Measurements from ENCODE around the gene PGAP1.

The PGAP1 gene

DNA sequence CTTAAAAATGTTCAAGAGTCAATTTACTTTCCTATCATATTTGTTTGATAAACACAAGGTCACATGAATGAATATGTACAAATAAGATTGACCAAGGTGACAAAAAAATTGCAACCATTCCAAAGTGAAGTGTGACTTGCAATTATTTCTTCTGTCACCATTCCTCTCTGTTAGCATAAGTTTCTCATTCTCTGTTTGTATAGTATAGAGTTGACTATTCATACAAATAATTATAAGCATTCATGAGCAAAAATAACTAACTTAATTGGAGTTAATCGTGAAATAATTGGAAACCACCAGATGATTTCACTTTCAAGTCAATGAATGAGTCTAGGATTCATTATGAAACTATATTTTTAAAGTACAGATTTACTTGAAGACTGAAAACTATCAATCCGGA lies 42.1 kb downstream of the PGAP1 start:
- no peak for DNase-seq

DNA sequence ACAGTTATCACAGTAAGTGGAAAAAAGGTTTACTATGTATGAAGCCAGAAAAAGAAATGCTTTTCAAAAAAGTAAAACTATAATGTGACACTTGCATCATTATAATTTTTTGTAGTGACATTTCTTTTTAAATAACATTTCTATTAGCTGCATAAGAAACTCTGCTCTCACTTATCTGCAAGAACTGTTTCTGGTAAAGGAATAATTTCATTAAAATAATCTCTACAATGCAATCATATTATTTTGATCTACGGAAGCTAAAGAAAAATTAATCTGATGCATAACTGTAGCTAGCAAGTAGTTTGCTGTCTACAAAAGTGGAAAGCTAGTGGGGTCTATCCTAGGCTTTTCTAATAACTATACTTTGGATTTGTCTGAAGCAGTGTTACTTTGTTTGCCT lies 50.1 kb downstream of the PGAP1 start:
- no peak for DNase-seq

DNA sequence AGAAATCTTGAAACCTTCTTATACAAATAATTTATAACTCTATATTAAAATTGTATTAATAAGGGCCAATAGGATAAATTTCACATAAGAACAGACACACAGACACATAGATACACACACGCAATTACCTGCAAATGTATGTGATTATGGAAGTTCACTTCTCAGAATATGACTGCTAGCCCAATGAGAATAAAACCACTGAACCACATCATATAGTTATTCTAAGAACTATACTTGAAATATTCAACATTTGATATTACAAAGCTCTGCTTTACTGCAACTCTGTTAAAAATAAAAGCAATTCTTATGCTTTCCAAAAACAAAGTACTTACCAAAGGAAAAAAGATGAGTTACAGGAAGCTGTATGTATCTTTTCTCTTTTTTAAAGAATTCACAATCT lies 51.1 kb downstream of the PGAP1 start:
- no peak for DNase-seq

DNA sequence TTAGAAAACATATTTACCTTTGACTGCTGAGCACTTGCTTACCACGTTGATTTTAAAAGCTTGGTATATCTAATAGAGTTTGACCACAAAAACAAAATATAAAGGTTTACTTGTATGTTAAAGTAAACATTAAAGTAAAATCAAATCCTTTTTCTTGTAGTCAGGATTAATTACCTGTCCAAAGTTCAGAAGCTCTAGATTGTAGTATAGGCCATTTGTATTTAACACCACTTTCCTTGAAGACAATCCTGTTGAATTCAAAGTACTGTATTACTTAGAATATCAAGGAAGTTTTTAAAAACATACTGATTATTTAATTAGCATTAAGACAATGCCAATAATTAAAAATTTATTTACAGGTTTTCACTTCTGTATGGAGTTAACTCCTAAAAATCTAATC lies 53.0 kb downstream of the PGAP1 start:
- DNase-seq = no peak

DNA sequence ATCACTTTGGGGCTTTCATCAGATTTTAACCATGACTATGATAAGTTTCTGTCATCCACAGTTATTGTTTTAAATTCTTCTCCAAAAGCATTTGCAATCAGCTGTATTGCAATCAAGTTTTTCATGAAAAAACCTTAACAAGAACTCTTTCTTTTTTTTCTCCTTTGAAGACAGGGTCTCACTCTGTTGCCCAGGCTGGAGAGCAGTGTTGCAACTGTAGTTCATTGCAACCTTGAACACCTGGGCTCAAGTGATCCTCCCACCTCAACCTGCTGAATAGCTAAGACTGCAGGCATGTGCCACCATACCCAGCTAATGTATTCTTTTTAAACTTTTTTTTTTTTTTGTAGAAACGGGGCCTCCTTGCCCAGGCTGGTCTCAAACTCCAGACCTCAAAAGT lies 71.9 kb downstream of the PGAP1 start:
- no peak for DNase-seq

DNA sequence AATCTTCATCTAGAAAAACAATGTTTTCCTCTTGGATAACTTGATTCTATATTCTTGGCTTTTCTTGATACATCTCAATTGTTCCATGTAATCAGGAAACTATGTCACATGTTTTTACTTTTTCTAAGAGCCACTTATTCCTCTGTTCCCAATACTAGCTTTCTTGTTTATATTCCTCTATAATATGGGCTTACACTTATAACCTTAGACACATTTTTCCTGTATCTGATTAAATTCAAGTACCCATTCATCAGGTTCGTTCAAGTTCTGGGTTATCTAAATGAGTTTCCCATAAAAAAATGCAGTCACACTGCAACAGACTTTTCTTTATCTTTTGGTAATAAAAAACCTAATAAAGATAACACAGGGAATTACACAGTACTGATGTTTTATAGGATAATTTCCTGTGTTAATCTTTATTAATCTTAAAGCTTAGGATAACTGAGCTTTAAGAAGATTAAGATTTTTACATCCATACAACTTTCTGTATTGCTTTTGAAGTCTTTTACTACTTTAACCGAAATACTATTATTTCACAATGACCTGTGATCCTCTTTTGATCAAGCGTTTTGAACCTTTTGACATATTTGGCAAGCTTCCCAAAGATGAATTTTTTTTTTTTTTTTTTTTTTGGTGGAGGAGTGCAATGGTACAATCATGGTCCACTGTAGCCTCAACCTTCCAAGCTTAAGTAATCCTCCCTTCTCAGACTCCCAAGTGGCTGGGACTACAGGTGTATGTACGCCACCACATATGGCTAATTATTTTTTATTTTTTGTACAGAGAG lies 73.0 kb downstream of the PGAP1 start:
- no peak for DNase-seq

DNA sequence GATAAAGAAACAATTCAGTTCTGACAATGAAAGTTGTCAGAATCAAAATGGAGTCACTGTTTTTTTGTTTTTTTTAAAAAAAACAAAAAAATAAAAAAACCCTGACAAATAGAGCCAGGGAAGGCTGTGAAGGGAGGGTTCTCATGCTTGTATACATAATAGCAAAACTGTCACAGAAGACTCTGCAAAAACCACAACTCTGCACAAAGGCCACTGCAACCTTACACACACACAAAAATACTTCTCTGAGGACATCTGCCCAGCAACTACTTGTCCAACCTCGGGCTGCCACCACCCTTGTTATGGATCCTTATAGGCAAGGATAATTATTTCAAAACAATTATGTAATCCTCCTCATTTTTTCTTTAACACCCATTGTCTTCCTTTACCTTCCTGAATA lies 75.4 kb downstream of the PGAP1 start:
- DNase-seq = no peak

DNA sequence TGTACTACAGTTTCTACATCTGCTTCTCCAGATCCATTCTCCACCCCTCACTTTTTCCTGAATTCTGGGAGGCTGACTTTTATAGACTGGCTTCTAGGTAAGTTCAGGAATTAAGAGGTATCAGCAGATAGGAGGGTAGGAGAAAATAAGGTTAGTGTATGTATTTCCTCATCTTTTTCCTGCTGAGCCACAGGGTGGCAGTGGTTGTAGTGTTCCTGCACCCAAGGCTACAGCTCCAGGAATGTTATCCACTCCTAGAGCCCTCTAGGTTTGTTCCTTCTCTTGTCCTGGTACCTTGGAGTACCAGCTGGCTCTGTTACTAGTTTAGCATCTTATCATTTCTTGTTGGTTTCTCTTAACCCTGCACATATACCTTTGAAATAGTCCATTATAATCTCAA lies 76.6 kb downstream of the PGAP1 start:
- no peak for DNase-seq

DNA sequence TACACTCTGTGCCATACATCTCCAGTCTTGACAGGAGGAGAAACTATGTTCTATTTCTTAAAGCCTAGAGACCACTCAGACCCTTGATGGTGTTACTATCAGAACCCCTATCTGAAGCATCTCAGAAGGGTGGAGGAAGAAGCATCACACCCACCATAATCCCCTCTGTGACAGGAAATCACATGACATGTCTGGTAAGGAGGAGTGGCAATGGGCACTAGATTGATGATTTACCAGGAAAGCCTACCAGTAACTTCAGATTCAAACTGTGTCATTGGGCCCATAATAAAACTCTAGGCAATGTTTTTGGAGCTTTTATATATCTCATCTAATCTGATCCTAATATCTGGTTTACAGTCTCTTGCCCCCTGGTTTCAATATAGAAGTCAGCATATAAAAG lies 80.2 kb downstream of the PGAP1 start:
- no peak for DNase-seq

DNA sequence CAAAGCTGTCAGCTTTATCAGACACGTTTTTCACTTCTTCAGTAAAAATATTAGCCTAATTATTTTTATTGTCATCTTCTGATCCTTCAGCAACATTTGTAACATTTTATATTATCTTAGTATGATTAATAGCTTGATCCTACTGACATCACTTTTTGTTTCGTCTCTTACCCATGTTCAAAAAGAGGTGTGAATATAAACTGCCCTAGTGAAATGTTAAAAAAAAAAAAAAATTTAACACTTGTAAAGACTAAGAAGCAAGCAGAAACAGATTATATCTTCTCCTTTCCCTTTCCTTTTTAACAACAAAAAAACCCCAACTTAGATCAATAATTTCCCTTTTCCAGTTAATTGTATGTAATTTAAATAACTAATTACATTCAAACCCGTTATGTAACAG lies 81.1 kb downstream of the PGAP1 start:
- no peak for DNase-seq

DNA sequence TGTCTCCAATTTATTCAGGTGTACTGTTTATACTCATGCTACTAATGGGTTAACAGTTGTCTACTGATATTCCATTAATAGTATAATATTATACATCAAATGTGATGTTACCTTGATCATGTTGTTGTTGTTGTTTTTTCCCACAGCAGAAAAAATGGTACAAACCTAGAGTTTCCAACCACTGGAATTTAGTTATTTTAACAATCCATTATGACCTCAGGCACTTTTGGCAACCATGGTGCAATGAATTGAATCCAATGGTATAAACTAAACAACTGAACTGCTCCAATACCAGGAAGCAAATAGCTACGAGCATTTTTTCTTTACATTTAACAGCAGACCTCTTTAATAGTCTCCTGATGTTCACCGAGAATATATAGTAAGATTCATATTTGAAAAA lies 86.3 kb downstream of the PGAP1 start:
- no peak for DNase-seq

DNA sequence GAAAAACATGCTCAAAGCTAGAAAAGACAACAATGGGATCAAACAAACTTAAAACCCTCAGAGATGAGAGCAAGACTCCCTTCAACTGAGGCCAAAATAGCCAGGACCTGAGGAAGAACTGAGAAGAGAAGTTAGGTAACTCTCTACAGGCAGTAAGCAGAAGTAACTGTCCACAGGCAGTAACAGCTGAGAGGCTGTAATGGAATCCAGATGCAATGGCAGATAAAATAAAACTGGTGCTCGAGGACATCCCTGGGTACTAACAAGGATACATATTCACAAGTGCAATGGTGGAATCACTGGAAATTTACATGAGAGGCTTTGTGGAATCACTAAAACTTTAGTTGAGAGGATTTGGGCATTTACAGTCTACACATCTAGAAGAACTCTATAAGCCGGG lies 86.9 kb downstream of the PGAP1 start:
- no peak for DNase-seq

DNA sequence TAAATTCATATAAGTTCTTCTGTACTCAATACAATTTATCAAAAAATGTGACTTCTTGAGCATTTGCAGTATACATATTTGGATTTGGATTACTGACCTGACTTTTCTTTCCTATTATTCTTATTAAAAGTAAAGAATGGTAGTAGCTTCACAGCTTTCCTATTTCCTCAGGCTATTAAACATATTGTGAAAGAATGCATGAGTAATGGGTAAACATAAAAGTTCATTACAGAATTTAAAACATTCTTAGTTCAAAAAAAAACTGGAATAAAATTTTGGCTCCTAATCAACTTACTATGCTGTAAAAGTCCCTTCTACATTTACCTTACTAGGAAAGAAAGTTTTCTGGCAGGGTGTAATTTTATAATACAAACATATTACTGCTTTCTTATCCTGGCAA lies 90.1 kb downstream of the PGAP1 start:
- no peak for DNase-seq

DNA sequence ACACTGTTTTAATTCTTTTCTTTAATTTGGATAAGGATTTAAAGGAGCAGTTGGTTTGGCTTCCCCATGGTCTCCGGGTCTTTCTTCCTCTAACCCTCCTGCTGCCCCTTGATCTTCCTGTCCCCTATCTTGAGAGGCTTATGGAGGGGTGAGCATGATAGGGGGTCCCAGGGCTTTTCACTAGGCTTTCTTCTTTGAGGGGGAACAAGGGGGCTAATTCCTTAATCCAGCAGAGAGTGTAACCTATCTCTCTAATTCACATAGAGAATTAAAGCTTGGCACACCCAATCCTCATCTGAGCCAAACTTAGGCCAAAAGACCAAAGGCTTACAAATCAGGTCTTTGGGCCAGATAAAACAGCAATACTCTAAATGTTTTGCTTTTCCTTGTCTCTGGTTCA lies 95.8 kb downstream of the PGAP1 start:
- no peak for DNase-seq

DNA sequence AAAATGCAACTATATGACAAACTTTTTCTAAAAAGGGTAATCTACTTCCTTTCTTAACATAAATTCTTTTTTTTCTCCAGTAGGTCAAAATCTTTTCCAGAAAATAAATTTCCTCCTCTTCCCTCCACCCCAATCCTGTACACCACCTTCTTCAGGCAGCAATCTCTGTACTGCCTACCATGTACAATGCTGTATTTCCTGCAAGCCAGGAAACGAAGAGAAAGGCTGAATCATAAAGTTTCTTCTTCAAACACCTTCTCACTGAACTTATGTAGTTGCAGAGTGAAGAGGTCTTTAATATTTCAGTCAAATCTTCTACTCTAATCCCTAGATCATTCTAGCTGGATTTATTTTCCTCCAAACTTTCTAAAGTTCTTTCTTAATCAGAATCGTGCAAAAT lies 99.2 kb downstream of the PGAP1 start:
- DNase-seq = no peak

DNA sequence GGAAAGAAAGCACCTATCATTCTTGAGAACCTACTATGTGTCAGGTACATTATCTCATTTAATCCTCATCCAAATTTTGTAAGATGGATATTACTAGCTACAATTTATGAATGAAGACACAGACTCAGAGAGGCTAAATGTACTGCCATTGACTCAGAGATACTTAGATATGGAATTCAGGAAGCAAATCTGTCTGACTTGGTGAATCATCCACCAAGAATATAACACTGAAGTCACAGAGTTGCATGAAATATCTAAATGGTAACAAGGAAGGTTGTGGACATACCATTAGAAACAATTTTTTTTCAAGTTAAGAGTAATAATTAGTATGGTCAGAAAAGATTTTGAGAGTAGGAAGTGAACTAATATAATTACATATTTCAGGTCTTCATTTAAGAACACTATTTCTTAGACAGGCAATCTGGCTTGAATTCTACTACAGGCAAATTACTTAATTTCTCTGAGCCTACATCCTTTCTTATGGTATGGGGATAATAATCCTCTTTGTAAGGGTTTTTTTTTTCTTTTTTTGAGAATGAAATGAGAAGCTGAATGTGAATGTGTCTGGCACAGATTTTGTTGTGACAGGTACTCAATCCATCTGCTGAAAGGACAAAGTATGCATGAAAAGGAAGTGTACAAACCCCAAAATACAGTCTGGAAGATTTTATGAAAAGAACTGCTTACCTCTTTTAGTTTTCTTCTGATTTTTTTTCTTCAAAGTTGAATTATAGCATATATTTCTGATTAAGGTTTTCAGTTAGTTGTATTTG lies 102.6 kb downstream of the PGAP1 start:
- no peak for DNase-seq

DNA sequence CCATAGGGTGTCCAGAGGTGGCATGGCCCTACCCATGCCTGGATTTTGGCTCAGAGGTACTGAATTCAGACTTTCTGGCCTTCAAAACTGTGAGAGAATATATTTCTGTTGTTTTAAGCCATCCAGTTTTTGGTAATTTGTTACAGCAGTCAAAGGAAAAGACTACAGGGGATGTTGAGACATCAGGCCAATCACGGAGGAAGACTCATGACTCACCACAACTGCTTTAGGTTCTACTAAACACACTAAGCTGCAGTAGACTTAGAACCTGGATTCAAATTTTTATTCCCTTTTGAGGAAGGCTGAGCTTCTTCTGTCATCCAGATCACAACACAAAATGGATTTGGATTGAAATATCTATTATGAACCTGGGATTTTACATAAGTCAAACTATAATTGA lies 105.3 kb downstream of the PGAP1 start:
- DNase-seq = no peak

DNA sequence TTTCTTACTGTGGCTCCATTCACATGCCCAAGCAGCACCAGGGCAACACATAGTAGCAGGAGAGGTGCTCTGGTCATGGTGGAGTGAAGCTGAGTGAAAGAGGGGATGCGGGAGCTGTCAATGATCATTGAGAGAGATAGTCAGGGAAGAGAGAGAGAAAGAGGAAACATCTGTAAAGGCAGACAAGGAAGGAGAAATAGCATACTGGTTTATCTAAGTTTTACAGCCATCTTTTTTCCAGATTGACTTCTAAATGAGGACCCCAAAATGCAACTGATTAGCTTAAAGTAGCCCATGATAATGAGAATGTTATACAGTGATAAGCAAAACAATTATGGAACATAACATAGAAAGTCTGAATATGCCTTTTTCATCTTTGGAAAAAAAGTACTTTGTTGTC lies 117.2 kb downstream of the PGAP1 start, which contains the start of gene C2orf66:
TSS of gene C2orf66 (minus strand) at position 96 of the 400 bp plus-strand sequence. CDS start at position 77, 19 bp downstream.
- no peak for DNase-seq

DNA sequence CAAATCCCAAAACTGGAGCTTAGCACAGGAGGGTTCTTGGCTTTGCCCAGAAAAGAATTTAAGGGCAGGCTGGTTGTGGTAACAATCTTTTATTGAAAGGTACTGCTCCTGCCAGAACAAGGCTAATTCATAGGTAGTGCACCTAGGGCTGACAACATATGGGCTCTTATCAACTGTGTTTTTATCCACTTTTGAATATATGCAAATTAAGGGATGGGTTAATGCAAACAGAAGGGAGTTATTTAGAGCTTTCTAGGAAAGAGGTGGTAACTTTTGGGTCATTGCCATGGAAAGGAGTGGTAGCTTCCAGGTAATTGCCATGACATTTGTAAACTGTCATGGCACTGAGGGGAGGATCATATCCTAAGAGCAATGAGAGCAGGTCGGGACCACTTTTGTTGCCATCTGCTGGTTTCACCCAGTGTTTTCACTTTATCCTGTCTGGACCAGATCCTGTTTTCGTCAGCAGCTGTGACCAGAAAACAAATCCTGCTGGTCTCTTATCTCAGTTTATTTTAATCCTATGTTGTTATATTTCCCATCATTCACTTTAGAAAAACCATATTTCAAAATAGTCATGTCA lies 118.3 kb downstream of the PGAP1 start:
- no peak for DNase-seq

DNA sequence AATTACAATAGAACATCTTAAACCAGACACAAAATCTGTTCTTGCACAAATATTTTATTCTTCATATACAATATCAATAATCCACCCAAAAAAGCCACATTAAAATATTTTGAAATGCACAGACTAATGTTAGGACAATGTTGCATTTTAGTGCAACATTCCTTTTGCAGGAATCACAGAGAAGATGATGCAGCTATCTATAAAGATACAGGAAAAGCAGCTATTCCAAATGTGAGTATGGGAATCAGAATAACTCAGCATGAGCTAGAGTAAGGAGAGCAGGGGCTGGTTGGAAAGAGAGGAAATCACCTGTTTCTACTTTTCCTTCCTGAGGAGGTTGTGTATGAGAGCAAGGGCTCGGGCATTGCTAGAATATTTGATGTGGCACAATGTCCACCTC lies 122.1 kb downstream of the PGAP1 start:
- no peak for DNase-seq

DNA sequence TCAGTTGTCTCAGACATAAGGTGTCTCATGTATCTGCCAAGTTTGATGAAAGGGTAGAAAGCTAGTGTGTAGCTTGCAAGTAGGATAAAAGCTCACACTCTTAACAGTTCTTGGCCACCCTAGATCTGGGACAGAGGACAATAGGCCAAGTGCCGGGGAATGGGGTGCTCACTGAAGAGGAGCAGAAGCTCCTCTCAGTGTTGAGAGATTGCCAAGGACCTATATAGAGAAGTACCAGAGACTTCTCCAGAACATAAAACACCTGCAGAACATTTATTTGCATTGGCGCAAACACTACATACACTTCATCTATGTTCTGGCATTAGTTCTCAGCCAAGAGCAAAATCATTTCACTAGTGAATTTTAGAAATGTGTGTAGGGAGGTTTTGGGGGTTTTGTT lies 124.1 kb downstream of the PGAP1 start:
- no peak for DNase-seq

DNA sequence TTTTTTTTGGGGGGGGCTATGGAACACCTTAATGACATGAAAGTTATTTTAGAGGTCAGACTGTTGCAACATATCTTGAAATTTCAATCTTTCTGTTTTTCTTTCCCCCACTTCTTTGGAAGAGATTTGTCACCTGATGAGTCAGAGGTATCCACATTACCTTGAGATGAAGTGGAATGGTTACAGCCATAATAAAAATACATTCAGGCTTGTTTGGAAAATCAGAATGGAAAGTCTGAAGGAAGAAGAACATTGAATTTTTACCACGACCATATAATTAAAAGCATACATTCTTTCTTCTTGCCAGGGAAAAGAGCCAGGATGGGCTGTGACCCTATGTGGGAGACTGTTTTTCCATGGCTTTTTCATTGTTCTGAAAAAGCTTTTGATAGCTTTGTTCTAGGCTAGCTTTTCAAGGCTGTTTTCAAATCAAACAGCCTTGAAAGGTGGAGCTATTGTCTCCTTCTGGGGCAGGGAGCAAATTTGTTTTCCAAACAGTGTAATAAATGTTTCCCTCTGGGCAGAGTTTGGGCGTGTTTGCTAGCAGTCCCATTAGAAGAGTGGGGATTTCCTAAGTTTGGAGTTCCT lies 124.7 kb downstream of the PGAP1 start:
- DNase-seq = no peak

DNA sequence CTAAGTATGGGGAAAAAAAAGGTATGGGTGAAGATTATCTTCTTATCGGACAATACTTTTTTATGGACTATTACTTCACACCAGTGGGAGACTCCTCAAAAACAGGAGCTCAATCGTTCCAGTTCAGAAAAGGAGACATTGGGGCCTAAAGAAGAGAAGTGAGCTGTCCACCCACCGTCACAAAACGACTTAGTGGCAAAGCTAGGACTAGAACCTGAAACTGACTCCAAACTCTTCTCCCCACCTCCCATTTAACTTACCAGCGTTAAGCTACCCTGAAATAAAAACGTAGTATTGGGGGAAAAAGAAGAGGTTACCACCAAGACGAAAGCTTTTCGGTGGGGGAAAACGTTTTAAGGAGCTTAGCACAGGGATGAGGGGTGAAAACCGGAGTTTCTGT lies 127.5 kb downstream of the PGAP1 start:
- no peak for DNase-seq

DNA sequence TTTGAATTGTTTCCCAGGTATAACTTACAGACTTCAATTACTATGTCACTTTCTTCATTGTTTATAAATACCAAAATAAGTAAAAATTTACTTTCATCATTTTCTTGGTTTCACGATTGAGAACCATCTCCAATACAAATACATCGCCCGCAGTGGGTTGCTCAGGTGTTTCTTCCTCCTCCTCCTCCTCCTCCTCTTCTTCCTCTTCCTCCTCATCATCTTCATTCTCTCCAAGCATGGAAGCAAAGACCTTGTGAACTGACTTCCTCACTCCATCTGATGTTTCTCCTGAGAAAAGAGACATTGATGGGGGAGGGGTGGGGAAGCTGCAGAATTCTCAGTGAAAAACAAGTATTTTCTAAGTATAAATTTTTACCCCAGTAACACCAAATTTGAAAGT lies 133.6 kb downstream of the PGAP1 start:
- no peak for DNase-seq
